SK-N-SH (cell line): ENCODE measurements around the gene DLG2. TPM values are rescaled to one million over a fixed set of nuclear protein-coding genes. Genes with fewer than 3 reads are reported as not detected.

Experiments used
- CTCF ChIA-PET: fragments of 300-600, 350-600 bp; formaldehyde crosslinking; extraction: SDS; loops from one replicate; lab custom pipeline; 2021; lab: Yijun Ruan, JAX
- POLR2A ChIA-PET: fragments of 350-600 bp; sonication (Branson Sonifier 250); formaldehyde crosslinking; extraction: SDS; loops from one replicate; lab custom pipeline; 2020; ENCODE audit warnings: antibody characterized with exemption, inconsistent platforms; lab: Yijun Ruan, JAX
- DNase-seq: peaks from one replicate; pipeline ENCODE4 v3.0.0; 2012
- H2AFZ ChIP-seq: fragments of 200-600 bp; sonication (generic); 2 replicates; pipeline ENCODE4 v1.8.1; 2016; ENCODE audit warnings: antibody characterized with exemption, mild to moderate bottlenecking, low read depth
- H3F3A ChIP-seq: fragments of 200-600 bp; sonication (generic); replicated peaks from 2 replicates; pipeline ENCODE3; 2016; ENCODE audit warnings: antibody characterized with exemption, mild to moderate bottlenecking; ENCODE audit not compliant: insufficient read depth
- H3K27ac ChIP-seq, 2 experiments: fragments of 200-500 bp in 1 of 2; fragments of 200-600 bp in 1 of 2; sonication (Bioruptor generic) in 1 of 2; sonication (generic), shearing (Covaris generic) in 1 of 2; 2 replicates each; pipeline versions ENCODE4 v1.5.1 to v1.6.1; 2014 to 2016; ENCODE audit warnings: low read depth in 2 of 2, inconsistent platforms in 1 of 2, low read length in 1 of 2, mild to moderate bottlenecking in 1 of 2, mixed read lengths in 1 of 2
- H3K27me3 ChIP-seq: fragments of 200-600 bp; sonication (generic), shearing (Covaris generic); 2 replicates; pipeline ENCODE4 v1.6.1; 2016; ENCODE audit warnings: mixed run types; ENCODE audit not compliant: insufficient read depth
- H3K36me3 ChIP-seq, 2 experiments: fragments of 200-500 bp in 1 of 2; fragments of 200-600 bp in 1 of 2; sonication (Bioruptor generic) in 1 of 2; sonication (generic) in 1 of 2; replicated peaks in 1 of 2; 2 replicates each; pipeline versions ENCODE3 to v1.5.1; 2014 to 2016; ENCODE audit warnings: low read length in 1 of 2, mild to moderate bottlenecking in 1 of 2; ENCODE audit not compliant: insufficient read depth in 2 of 2, control insufficient read depth in 1 of 2
- H3K4me1 ChIP-seq, 2 experiments: fragments of 200-500 bp in 1 of 2; fragments of 200-600 bp in 1 of 2; sonication (Bioruptor generic) in 1 of 2; sonication (generic), shearing (Covaris generic) in 1 of 2; 2 replicates each; pipeline versions ENCODE4 v1.5.1 to v1.6.1; 2014 to 2016; ENCODE audit warnings: low read depth in 1 of 2, low read length in 1 of 2, mixed run types in 1 of 2; ENCODE audit not compliant: insufficient read depth in 2 of 2, control insufficient read depth in 1 of 2
- H3K4me2 ChIP-seq: fragments of 200-600 bp; sonication (generic), shearing (Covaris generic); 2 replicates; pipeline ENCODE4 v1.6.1; 2017; ENCODE audit warnings: mixed run types
- H3K4me3 ChIP-seq, 2 experiments: fragments of 200-500 bp in 1 of 2; fragments of 200-600 bp in 1 of 2; sonication (Bioruptor generic) in 1 of 2; sonication (generic), shearing (Covaris generic) in 1 of 2; 2 replicates each; pipeline versions ENCODE4 v1.5.1 to v1.8.1; 2014 to 2016; ENCODE audit warnings: low read depth in 2 of 2, inconsistent platforms in 1 of 2, low read length in 1 of 2, mild to moderate bottlenecking in 1 of 2, mixed read lengths in 1 of 2, moderate library complexity in 1 of 2
- H3K79me2 ChIP-seq: fragments of 200-600 bp; sonication (generic); 2 replicates; pipeline ENCODE4 v1.8.1; 2017; ENCODE audit warnings: mild to moderate bottlenecking; ENCODE audit not compliant: insufficient read depth
- H3K9ac ChIP-seq: fragments of 200-600 bp; sonication (generic); 2 replicates; pipeline ENCODE4 v1.6.1; 2017; ENCODE audit warnings: mixed run types
- H3K9me2 ChIP-seq: fragments of 200-600 bp; sonication (generic); 2 replicates; pipeline ENCODE4 v1.6.1; 2017; ENCODE audit warnings: mixed run types
- H3K9me3 ChIP-seq: fragments of 200-600 bp; sonication (generic); 2 replicates; pipeline ENCODE4 v1.6.1; 2017; ENCODE audit warnings: mixed run types, mild to moderate bottlenecking, moderate library complexity
- H4K20me1 ChIP-seq: fragments of 200-600 bp; sonication (generic); 2 replicates; pipeline ENCODE4 v1.6.1; 2017; ENCODE audit warnings: mild to moderate bottlenecking, mixed run types; ENCODE audit not compliant: insufficient read depth
- ELF1 ChIP-seq: IDR thresholded peaks from 2 replicates; pipeline ENCODE4 v1.4.0; 2012
- EP300 ChIP-seq, 2 experiments: IDR thresholded peaks; 2 replicates each; pipeline versions ENCODE4 v1.4.0 to v1.6.1; 2012; ENCODE audit warnings: borderline replicate concordance in 1 of 2, low read depth in 1 of 2, low read length in 1 of 2
- GATA2 ChIP-seq: sonication (generic); formaldehyde crosslinking; IDR thresholded peaks from 2 replicates; pipeline ENCODE4 v1.5.0; 2020; ENCODE audit warnings: mild to moderate bottlenecking, missing genetic modification reagents
- JUND ChIP-seq: IDR thresholded peaks from 2 replicates; pipeline ENCODE4 v1.4.0; 2012
- MEF2A ChIP-seq: IDR thresholded peaks from 2 replicates; pipeline ENCODE4 v1.4.0; 2012; ENCODE audit warnings: low read depth, borderline replicate concordance
- MXI1 ChIP-seq: IDR thresholded peaks from 2 replicates; pipeline ENCODE4 v1.6.1; 2012; ENCODE audit warnings: mild to moderate bottlenecking, low read depth, low read length, improper control_type of control experiment
- NFIC ChIP-seq: IDR thresholded peaks from 2 replicates; pipeline ENCODE4 v1.4.0; 2012; ENCODE audit warnings: borderline replicate concordance
- REST ChIP-seq: IDR thresholded peaks from 2 replicates; pipeline ENCODE4 v1.6.1; 2012; ENCODE audit warnings: mild to moderate bottlenecking, low read depth, low read length, moderate library complexity
- SIN3A ChIP-seq: IDR thresholded peaks from 2 replicates; pipeline ENCODE4 v1.6.1; 2012; ENCODE audit warnings: low read depth, mild to moderate bottlenecking, low read length, moderate library complexity, borderline replicate concordance
- TCF12 ChIP-seq: IDR thresholded peaks from 2 replicates; pipeline ENCODE4 v1.4.0; 2012
- YY1 ChIP-seq: IDR thresholded peaks from 2 replicates; pipeline ENCODE4 v1.4.0; 2012; ENCODE audit warnings: low read depth, mild to moderate bottlenecking
- polyA plus RNA-seq, 3 experiments: library from polyadenylated mRNA; depleted of rRNA; stranded (reverse); fragments of >200 nt; gene quantifications; 2 replicates each; pipeline ENCODE4 v1.2.3, GENCODE V29; 2012
- TF ChIP-seq, protein P1 (sequence below): fragments of 200-600 bp; sonication (generic); IDR thresholded peaks from 2 replicates; pipeline ENCODE4 v1.6.1; 2017; ENCODE audit warnings: antibody characterized with exemption, mild to moderate bottlenecking, moderate library complexity
- TF ChIP-seq, protein P2 (sequence below): fragments of 150-350 bp; IDR thresholded peaks from 2 replicates; pipeline ENCODE4 v1.6.1; 2016; ENCODE audit warnings: mild to moderate bottlenecking, low read depth, low read length

Gene DLG2
- polyA plus RNA-seq, 1 of the 3 experiments (the other 2 are of a cell fraction) = 0.21 TPM

DNA sequence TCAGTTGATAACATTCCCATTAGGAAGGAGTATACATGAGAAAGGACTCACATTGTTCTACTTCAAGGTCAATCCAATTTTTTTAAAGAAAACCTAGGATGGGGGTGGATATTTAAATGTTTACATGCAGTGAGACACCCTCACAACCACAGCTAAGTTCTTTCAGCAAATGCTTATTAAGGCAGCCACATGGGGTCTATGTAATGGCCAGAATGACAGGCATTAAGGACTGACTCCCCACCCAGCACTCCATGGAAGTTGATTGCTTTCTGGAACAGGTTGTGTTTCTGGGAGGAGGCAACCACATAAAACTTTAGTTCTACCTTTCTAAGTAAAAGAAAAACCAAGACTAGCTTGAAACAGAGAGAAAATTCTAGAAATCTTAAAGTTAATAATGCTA lies 1678.9 kb downstream of the DLG2 start:
- H2AFZ ChIP-seq = no peak overlapping the region
- no peak overlapping the region for H3K27ac ChIP-seq
- H3K4me2 ChIP-seq = no peak overlapping the region
- H3K27me3 ChIP-seq = no peaks in the 10 kb centered on the region
- H3K4me3 ChIP-seq = no peak overlapping the region
- ChIA-PET POLR2A (no interaction called here), CTCF (interaction anchor here (1.0 to 1.1 kb wide), 2 partner anchors 9 to 13 kb away, joined by 3 read pairs; no protein-coding TSS in a partner anchor)
- H3F3A ChIP-seq = no peaks in the 10 kb centered on the region
- H3K4me1 ChIP-seq = no peaks in the 10 kb centered on the region
- H3K9ac ChIP-seq = no peak overlapping the region
- TF ChIP-seq SIN3A (no peak), MEF2A (no peak), MXI1 (no peak), GATA2 (no peak), YY1 (no peak), NFIC (no peak), TCF12 (no peak), ELF1 (no peak), REST (no peak), EP300 (IDR thresholded peaks at IDR 0.05; ENCODE audit: borderline replicate concordance in 1 of 2, low read depth in 1 of 2, low read length in 1 of 2) (no peak), JUND (no peak)
- TF ChIP-seq, protein P1, sequence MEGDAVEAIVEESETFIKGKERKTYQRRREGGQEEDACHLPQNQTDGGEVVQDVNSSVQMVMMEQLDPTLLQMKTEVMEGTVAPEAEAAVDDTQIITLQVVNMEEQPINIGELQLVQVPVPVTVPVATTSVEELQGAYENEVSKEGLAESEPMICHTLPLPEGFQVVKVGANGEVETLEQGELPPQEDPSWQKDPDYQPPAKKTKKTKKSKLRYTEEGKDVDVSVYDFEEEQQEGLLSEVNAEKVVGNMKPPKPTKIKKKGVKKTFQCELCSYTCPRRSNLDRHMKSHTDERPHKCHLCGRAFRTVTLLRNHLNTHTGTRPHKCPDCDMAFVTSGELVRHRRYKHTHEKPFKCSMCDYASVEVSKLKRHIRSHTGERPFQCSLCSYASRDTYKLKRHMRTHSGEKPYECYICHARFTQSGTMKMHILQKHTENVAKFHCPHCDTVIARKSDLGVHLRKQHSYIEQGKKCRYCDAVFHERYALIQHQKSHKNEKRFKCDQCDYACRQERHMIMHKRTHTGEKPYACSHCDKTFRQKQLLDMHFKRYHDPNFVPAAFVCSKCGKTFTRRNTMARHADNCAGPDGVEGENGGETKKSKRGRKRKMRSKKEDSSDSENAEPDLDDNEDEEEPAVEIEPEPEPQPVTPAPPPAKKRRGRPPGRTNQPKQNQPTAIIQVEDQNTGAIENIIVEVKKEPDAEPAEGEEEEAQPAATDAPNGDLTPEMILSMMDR = no peak
- TF ChIP-seq, protein P2, sequence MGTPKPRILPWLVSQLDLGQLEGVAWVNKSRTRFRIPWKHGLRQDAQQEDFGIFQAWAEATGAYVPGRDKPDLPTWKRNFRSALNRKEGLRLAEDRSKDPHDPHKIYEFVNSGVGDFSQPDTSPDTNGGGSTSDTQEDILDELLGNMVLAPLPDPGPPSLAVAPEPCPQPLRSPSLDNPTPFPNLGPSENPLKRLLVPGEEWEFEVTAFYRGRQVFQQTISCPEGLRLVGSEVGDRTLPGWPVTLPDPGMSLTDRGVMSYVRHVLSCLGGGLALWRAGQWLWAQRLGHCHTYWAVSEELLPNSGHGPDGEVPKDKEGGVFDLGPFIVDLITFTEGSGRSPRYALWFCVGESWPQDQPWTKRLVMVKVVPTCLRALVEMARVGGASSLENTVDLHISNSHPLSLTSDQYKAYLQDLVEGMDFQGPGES = no peak
- H3K36me3 ChIP-seq = no peaks in the 10 kb centered on the region
- H3K9me2 ChIP-seq = no peaks in the 10 kb centered on the region
- no peaks in the 10 kb centered on the region for H3K9me3 ChIP-seq
- DNase-seq = no peak
- no peaks in the 10 kb centered on the region for H3K79me2 ChIP-seq
- H4K20me1 ChIP-seq = no peaks in the 10 kb centered on the region
